GM20431 (cell line): Measurements from ENCODE around the gene TESK1.
"Not testable (repeated sequence)": the region's sequence is repeated elsewhere in the genome, so short reads cannot be mapped to it uniquely, and the experiment has no call there.

Experiments
- in situ Hi-C: fragments of 300-500 bp; cut with MseI, MboI; formaldehyde crosslinking; loops from one replicate; pipeline ENCODE4 v1.15.0; 2020; ENCODE audit warnings: low sequenced_read_pairs; ENCODE audit not compliant: unreplicated experiment

Gene TESK1

GRCh38 chr9:35577486-35577885 is 27.6 kb upstream of the TESK1 start:
- in situ Hi-C loops, result no loop called here

GRCh38 chr9:35579130-35579529 is 25.9 kb upstream of the TESK1 start:
- in situ Hi-C loops, result no loop called here

GRCh38 chr9:35579659-35580227 is 25.3 kb upstream of the TESK1 start:
- in situ Hi-C loops, result not testable (repeated sequence)

GRCh38 chr9:35583521-35583920 is 21.5 kb upstream of the TESK1 start:
- in situ Hi-C loops, result not testable (repeated sequence)

GRCh38 chr9:35584681-35585080 is 20.4 kb upstream of the TESK1 start:
- in situ Hi-C loops, result not testable (repeated sequence)

- in situ Hi-C loops, result not testable (repeated sequence)
These were observed 16.6 kb upstream of the TESK1 start for GRCh38 chr9:35588506-35588905.

- in situ Hi-C loops, result no loop called here
These were observed 11.5 kb upstream of the TESK1 start for GRCh38 chr9:35593581-35593980.

- in situ Hi-C loops, result no loop called here
These were observed 10.6 kb upstream of the TESK1 start for GRCh38 chr9:35594471-35594870.

- in situ Hi-C loops, result not testable (repeated sequence)
These were observed 8.2 kb upstream of the TESK1 start for GRCh38 chr9:35596907-35597306.

- in situ Hi-C loops, result no loop called here
These were observed 6.0 kb upstream of the TESK1 start for GRCh38 chr9:35598866-35599590.

- in situ Hi-C loops, result no loop called here
These were observed 5.1 kb upstream of the TESK1 start for GRCh38 chr9:35599763-35600604.

- in situ Hi-C loops, result no loop called here
These were observed 1.5 kb upstream of the TESK1 start for GRCh38 chr9:35603506-35603985.

- in situ Hi-C loops, result no loop called here
These were observed 980 bp upstream of the TESK1 start for GRCh38 chr9:35603986-35604577.

- in situ Hi-C loops, result no loop called here
These were observed 482 bp downstream of the TESK1 start for GRCh38 chr9:35605351-35606137.

- in situ Hi-C loops, result no loop called here
These were observed 1.1 kb downstream of the TESK1 start for GRCh38 chr9:35606138-35606504.

GRCh38 chr9:35606726-35607125 is 1.7 kb downstream of the TESK1 start:
- in situ Hi-C loops, result no loop called here

- in situ Hi-C loops, result no loop called here
These were observed 3.2 kb downstream of the TESK1 start for GRCh38 chr9:35608221-35608620.

- in situ Hi-C loops, result no loop called here
These were observed 4.1 kb downstream of the TESK1 start for GRCh38 chr9:35609001-35609819.

- in situ Hi-C loops, result no loop called here
These were observed 4.7 kb downstream of the TESK1 start for GRCh38 chr9:35609820-35610163.
